Activated CD4-positive, alpha-beta T cell treated with anti-CD3 and anti-CD28 coated beads, Interleukin-2, amount 50 U/mL, for 16 hours (primary cell): ENCODE measurements around the gene MBTD1.
"Not testable (repeated sequence)": the region's sequence is repeated elsewhere in the genome, so short reads cannot be mapped to it uniquely, and the experiment has no call there.

ENCODE experiments used
- DNase-seq: peaks from one replicate; pipeline ENCODE4 v3.0.0-alpha.2; 2020

MBTD1 gene

GRCh38 chr17:51185763-51186332 is 74.0 kb downstream of the MBTD1 start:
- DNase-seq, result no peak

DNA sequence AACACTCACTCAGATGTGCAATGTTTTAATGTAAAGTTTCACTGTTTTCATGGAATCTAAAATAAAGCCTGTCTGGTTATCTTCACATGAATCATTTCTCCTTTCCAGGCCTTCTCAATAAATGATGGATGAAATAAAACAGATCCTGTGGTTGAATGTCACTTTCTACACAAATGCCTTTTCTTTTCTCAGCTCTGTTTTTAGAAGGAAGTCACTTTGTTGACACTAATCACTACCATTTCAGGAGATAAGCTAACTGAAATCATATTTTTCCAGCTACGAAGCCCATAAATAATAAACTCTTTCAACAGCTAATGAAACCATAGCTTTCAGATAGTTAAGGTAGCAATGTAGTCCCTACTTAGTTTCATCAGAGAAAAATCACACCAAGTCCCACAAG is 75.7 kb downstream of the MBTD1 start:
- DNase-seq, result no peak

GRCh38 chr17:51180486-51180885 is 79.4 kb downstream of the MBTD1 start:
- DNase-seq, result no peak

- DNase-seq, result not testable (repeated sequence)
Observed at GRCh38 chr17:51172030-51172429, 87.8 kb downstream of the MBTD1 start.

GRCh38 chr17:51170736-51171135 is 89.1 kb downstream of the MBTD1 start:
- no peak for DNase-seq

DNA sequence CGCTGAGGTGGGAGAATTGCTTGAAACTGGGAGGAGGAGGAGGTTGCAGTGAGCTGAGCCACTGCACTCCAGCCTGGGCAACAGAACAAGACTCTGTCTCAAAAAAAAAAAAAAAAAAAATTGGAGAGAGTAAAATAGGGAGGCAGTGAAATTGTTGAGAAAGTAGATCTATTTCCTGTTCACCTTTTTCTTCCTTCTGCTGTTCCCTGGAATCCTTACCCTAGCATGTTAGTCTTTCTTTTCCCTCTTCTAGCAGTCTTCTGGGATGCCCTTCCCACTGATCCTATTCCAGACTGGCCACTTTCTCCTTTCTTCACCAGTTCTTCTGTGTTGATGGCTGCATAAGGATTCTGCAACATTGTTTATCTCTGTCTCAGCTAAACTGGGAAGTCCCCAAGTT is 90.5 kb downstream of the MBTD1 start:
- DNase-seq, result no peak

DNA sequence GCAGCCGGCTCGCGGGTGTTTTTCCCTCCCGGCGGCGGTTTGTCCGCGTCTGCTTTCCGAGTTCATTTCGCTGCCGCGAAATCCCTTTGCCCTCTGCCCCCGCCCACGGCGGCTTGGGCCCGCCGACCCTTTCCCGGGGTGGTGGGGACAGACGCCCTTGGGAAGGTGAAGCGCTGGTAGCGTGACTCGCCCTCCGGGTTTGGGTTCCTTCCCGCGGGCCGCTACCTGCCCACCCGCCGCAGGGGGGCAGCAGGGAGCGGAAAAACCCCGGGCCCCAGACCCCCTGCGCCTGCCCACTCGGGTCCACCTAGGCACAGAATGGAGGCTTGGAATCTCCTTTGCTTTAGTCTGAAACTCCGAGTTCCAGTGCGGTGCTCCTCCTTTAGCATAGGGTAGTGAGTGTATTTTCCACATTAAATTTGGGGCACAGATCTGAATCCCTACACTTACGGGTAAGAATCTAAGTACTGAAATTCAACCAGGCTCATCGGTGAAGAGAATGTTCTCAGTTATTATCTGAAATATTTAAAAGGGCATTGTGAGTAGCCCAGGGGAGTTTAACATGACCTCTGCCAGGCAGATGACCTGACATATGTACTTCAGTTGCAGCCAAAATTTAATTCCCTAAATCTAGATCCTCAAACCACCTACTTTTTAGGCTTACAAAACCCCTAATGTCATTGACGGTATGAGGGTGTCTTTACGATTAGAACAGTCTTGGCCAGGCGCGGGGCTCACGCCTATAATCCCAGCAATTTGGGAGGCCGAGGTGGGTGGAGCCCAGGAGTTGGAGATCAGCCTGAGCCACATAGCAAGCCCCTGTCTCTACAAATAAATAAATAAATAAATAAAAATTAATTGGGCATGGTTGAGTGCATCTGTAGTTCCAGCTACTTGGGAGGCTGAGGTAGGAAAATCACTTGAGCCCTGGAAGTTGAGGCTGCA is 92.6 kb downstream of the MBTD1 start:
- peak; percentile 74 for DNase-seq

GRCh38 chr17:51166198-51166986 is 93.5 kb downstream of the MBTD1 start, which contains the start of gene NME2:
Gene NME2, plus strand, starts transcription at chr17:51166411. Its CDS starts 420 bp downstream, at chr17:51166831.
- DNase-seq, result peak; percentile 83

- no peak for DNase-seq
Observed at GRCh38 chr17:51165680-51166197, 94.1 kb downstream of the MBTD1 start.

DNA sequence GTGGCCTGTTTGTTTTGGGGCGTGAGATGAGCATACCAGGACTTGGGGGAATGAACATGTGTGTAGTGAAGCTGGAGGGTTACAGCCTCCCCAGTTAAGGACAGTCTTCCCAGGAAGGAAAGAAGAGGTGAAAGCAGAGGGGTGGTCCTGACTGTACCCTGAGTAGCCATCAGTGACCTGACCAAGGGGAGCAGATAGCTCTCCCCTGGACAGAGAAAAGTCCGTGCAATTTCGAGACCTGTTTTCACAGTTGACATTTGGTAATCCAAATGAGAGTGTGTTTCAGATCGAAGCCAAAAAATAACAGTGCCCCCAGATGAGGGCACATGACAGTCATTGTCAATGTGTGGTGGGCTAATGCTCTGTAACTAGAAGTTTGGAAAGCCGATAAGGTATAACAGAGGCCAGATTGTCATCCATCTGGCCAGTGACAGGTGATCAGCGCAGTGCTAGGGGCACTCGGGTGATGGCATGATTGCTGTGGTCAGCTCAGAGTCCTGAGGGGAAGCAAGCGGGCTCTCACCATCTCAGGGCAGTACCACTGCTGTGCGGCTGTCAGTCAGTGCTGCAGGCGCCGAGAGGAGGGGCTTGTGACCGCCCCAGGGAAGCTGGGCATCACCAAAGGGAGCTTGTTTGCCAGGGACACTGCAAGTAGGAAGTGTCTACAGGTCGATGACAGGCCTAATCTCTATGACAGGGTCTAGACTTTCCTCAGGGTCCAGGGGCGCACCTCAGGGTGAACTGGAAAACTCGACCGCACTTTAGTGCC is 94.8 kb downstream of the MBTD1 start:
- no peak for DNase-seq

DNA sequence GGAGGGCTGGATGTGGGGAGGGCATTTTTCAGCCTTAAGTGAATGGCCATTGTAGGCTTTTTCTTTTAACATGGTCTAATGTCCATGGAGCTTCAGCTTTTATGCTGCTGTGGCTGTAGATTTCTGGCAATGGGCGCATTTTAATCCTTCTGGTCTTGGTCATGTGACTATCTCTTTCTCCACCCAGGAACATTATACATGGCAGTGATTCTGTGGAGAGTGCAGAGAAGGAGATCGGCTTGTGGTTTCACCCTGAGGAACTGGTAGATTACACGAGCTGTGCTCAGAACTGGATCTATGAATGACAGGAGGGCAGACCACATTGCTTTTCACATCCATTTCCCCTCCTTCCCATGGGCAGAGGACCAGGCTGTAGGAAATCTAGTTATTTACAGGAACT is 98.3 kb downstream of the MBTD1 start:
- no peak for DNase-seq

GRCh38 chr17:51159604-51160003 is 100.2 kb downstream of the MBTD1 start:
- no peak for DNase-seq

DNA sequence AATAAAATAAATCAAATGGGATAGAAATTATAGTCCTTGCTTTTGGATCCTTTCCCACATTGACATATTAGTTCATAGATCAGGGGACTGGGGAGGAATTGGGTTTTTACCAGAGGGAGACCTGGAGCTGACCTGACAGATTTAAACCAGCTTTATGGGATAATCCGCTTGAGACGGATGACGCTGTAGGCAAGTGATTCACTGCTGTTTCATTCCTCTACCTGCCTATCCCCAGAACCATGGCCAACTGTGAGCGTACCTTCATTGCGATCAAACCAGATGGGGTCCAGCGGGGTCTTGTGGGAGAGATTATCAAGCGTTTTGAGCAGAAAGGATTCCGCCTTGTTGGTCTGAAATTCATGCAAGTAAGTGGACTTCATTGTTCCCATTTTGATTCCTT is 104.4 kb downstream of the MBTD1 start:
- no peak for DNase-seq

- DNase-seq, result peak; percentile 18
Observed at GRCh38 chr17:51154176-51154575, 105.7 kb downstream of the MBTD1 start.

GRCh38 chr17:51153210-51154072 is 106.4 kb downstream of the MBTD1 start, which contains the start of gene NME1:
Gene NME1, plus strand, starts transcription at chr17:51153559. Its CDS starts 2,096 bp downstream, at chr17:51155655.
- peak; percentile 99 for DNase-seq

- no peak for DNase-seq
Observed at GRCh38 chr17:51152766-51153209, 107.1 kb downstream of the MBTD1 start.

DNA sequence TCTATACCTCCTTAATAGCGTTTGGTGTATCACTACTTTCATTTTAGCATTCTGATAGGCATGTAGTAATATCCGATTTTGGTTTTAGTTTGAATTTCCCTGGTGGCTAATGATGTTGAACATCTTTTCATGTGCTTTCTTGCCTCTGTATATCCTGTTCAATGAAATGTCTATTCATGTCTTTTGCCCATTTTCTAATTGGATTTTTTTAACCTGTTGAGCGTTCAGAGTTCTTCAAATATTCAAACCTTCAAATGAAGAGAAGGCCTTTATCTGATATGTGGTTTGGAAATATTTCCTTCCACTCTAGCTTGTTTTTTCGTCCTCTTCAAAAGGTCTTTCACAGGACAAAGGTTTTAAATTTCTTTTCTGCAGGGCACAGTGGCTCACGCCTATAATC is 108.9 kb downstream of the MBTD1 start:
- no peak for DNase-seq

- DNase-seq, result no peak
Observed at GRCh38 chr17:51149163-51149562, 110.7 kb downstream of the MBTD1 start.

DNA sequence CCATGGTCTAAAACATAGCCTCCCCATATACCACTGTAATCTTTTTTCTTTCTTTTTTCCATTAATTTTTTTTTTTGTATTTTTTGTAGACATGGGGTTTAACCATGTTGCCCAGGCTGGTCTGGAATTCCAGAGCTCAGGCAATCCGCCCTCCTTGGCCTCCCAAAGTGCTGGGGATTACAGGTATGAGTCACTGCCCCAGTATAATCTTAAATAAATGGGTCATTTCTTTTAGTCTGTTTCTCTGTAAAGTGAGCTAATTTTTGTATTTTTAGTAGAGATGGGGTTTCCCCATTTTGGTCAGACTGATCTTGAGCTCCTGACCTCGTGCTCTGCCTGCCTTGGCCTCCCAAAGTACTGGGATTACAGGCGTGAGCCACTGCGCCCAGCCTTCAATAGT is 112.2 kb downstream of the MBTD1 start:
- peak; percentile 24 for DNase-seq

GRCh38 chr17:51144266-51145022 is 115.4 kb downstream of the MBTD1 start:
- no peak for DNase-seq
